ENCODE data around the gene ZNF785.
"Not testable (repeated sequence)": the region's sequence is repeated elsewhere in the genome, so short reads cannot be mapped to it uniquely, and the experiment has no call there.

The ZNF785 gene

GRCh38 chr16:30602616-30603277 is 17.2 kb upstream of the ZNF785 start:
- no peak overlapping the region for H3K4me3 ChIP-seq (ENCODE audit: low read length)
- no peak for TF ChIP-seq CTCF (conservative IDR thresholded peaks at IDR 0.05; ENCODE audit: low read depth, low read length)
- no peak for DNase-seq (ENCODE audit: low read depth)

- DNase-seq (ENCODE audit: low read depth): no peak
- H3K4me3 ChIP-seq (ENCODE audit: low read length): no peak overlapping the region
- no peak for TF ChIP-seq CTCF (conservative IDR thresholded peaks at IDR 0.05; ENCODE audit: low read depth, low read length)
Measured at GRCh38 chr16:30601966-30602365, 16.5 kb upstream of the ZNF785 start.

- no peak for TF ChIP-seq CTCF (conservative IDR thresholded peaks at IDR 0.05; ENCODE audit: low read depth, low read length)
- H3K4me3 ChIP-seq (ENCODE audit: low read length): no peak overlapping the region
- no peak for DNase-seq (ENCODE audit: low read depth)
Measured at GRCh38 chr16:30600929-30601328, 15.4 kb upstream of the ZNF785 start.

GRCh38 chr16:30600215-30600614 is 14.7 kb upstream of the ZNF785 start:
- TF ChIP-seq CTCF (conservative IDR thresholded peaks at IDR 0.05; ENCODE audit: low read depth, low read length): no peak
- DNase-seq (ENCODE audit: low read depth): no peak
- H3K4me3 ChIP-seq (ENCODE audit: low read length): no peak overlapping the region

GRCh38 chr16:30592871-30593270 is 7.4 kb upstream of the ZNF785 start:
- no peak for TF ChIP-seq CTCF (conservative IDR thresholded peaks at IDR 0.05; ENCODE audit: low read depth, low read length)
- DNase-seq (ENCODE audit: low read depth): no peak

GRCh38 chr16:30590869-30591268 is 5.4 kb upstream of the ZNF785 start:
- H3K4me3 ChIP-seq (ENCODE audit: low read length); DNase-seq (ENCODE audit: low read depth): not testable (repeated sequence)

More at GRCh38 chr16:30592871-30593270, 7.4 kb upstream of the ZNF785 start:
- no peak overlapping the region for H3K4me3 ChIP-seq (ENCODE audit: low read length)

- not testable (repeated sequence) for DNase-seq (ENCODE audit: low read depth); H3K4me3 ChIP-seq (ENCODE audit: low read length)
Measured at GRCh38 chr16:30589582-30589981, 4.1 kb upstream of the ZNF785 start.

GRCh38 chr16:30588651-30589050 is 3.2 kb upstream of the ZNF785 start:
- TF ChIP-seq CTCF (conservative IDR thresholded peaks at IDR 0.05; ENCODE audit: low read depth, low read length): no peak
- H3K4me3 ChIP-seq (ENCODE audit: low read length): no peak overlapping the region
- DNase-seq (ENCODE audit: low read depth): no peak

Data from retinal pigment epithelial cell (primary cell).